Loucy (cell line): ENCODE data around the gene TBX5.

Experiments
- H2AFZ ChIP-seq: fragments of 200-600 bp; sonication (generic); 2 replicates; pipeline ENCODE4 v1.6.0; 2016; ENCODE audit warnings: antibody characterized with exemption, mild to moderate bottlenecking, low read length, moderate library complexity
- H3F3A ChIP-seq: fragments of 200-600 bp; 2 replicates; pipeline ENCODE4 v1.6.0; 2016; ENCODE audit warnings: antibody characterized with exemption, low read depth, mild to moderate bottlenecking
- H3K27me3 ChIP-seq: fragments of 200-600 bp; sonication (generic); 2 replicates; pipeline ENCODE4 v1.6.1; 2014; ENCODE audit warnings: low read length, mild to moderate bottlenecking; ENCODE audit not compliant: insufficient read depth, poor library complexity, severe bottlenecking
- H3K36me3 ChIP-seq: fragments of 200-600 bp; sonication (generic); 2 replicates; pipeline ENCODE4 v1.6.1; 2016; ENCODE audit warnings: low read length; ENCODE audit not compliant: insufficient read depth
- H3K4me1 ChIP-seq: fragments of 200-600 bp; sonication (generic); 2 replicates; pipeline ENCODE4 v1.5.1; 2014; ENCODE audit warnings: low read length, mild to moderate bottlenecking; ENCODE audit not compliant: insufficient read depth, poor library complexity, severe bottlenecking
- H3K4me2 ChIP-seq: fragments of 200-600 bp; sonication (generic); 2 replicates; pipeline ENCODE4 v1.6.0; 2014; ENCODE audit warnings: antibody characterized with exemption, low read length, low read depth, mild to moderate bottlenecking; ENCODE audit not compliant: poor library complexity, severe bottlenecking
- H3K4me3 ChIP-seq: fragments of 200-600 bp; sonication (generic); 2 replicates; pipeline ENCODE4 v1.5.1; 2014; ENCODE audit warnings: low read length, mild to moderate bottlenecking, mixed read lengths; ENCODE audit not compliant: poor library complexity, severe bottlenecking
- H3K79me2 ChIP-seq: fragments of 200-600 bp; sonication (generic); 2 replicates; pipeline ENCODE4 v1.6.1; 2014; ENCODE audit warnings: low read length; ENCODE audit not compliant: insufficient read depth
- H3K9ac ChIP-seq: fragments of 200-600 bp; sonication (generic); 2 replicates; pipeline ENCODE4 v1.6.0; 2014; ENCODE audit warnings: mild to moderate bottlenecking, low read depth, low read length, moderate library complexity; ENCODE audit not compliant: poor library complexity, severe bottlenecking
- H3K9me2 ChIP-seq: fragments of 200-600 bp; sonication (generic); replicated peaks from 2 replicates; pipeline ENCODE4 v1.6.1; 2016; ENCODE audit warnings: low read depth, low read length, mixed read lengths
- H3K9me3 ChIP-seq: fragments of 200-600 bp; sonication (generic); 2 replicates; pipeline ENCODE4 v1.6.1; 2014; ENCODE audit warnings: mild to moderate bottlenecking, antibody characterized with exemption, low read length, low read depth; ENCODE audit not compliant: insufficient read depth
- H4K20me1 ChIP-seq: fragments of 200-600 bp; sonication (generic); 2 replicates; pipeline ENCODE4 v1.6.0; 2014; ENCODE audit warnings: antibody characterized with exemption, low read length, mild to moderate bottlenecking; ENCODE audit not compliant: insufficient read depth, poor library complexity, severe bottlenecking
- CTCF ChIP-seq: fragments of 200-600 bp; sonication (generic); conservative IDR thresholded peaks from 2 replicates; pipeline ENCODE4 v1.5.1; 2014; ENCODE audit warnings: mild to moderate bottlenecking, antibody characterized with exemption, low read length
- EZH2phosphoT487 ChIP-seq: fragments of 200-600 bp; IDR thresholded peaks from 2 replicates; pipeline ENCODE4 v1.6.1; 2018; ENCODE audit warnings: antibody characterized with exemption, mild to moderate bottlenecking, moderate library complexity, borderline replicate concordance

Gene TBX5

DNA sequence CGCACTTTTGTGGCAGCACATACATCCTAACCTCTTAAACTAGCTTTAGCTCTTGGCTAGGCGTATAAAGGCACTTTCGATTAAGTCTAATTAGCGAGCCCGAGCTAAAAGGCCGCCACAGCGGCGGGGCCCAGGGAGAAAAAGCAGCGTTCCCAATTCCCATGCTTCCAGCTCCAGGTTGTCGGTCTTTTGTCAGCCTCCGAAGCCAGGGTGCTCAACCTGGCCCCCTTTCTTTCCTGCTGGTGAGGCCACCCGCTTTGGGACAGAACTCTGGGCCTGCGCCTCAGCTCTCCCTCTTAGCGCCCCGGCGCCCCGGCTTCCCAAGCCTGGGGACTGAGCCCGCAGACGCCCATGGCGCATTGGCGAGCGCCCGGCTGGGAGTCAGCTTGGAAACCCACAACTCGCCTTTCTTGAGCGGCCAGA lies 33.3 kb upstream of the TBX5 start:
- no peak overlapping the region for H2AFZ ChIP-seq
- no peaks in the 10 kb centered on the region for H3K79me2 ChIP-seq
- TF ChIP-seq CTCF (no peak), EZH2phosphoT487 (no peak)
- H3F3A ChIP-seq, result no peaks in the 10 kb centered on the region
- no peak overlapping the region for H3K4me2 ChIP-seq
- no peaks in the 10 kb centered on the region for H3K27me3 ChIP-seq
- no peaks in the 10 kb centered on the region for H3K9me2 ChIP-seq
- no peaks in the 10 kb centered on the region for H4K20me1 ChIP-seq
- no peak overlapping the region for H3K4me3 ChIP-seq
- H3K4me1 ChIP-seq, result no peaks in the 10 kb centered on the region
- H3K36me3 ChIP-seq, result no peaks in the 10 kb centered on the region
- H3K9me3 ChIP-seq, result no peaks in the 10 kb centered on the region; the same call in 1 of the 2 replicates
- no peak overlapping the region for H3K9ac ChIP-seq

DNA sequence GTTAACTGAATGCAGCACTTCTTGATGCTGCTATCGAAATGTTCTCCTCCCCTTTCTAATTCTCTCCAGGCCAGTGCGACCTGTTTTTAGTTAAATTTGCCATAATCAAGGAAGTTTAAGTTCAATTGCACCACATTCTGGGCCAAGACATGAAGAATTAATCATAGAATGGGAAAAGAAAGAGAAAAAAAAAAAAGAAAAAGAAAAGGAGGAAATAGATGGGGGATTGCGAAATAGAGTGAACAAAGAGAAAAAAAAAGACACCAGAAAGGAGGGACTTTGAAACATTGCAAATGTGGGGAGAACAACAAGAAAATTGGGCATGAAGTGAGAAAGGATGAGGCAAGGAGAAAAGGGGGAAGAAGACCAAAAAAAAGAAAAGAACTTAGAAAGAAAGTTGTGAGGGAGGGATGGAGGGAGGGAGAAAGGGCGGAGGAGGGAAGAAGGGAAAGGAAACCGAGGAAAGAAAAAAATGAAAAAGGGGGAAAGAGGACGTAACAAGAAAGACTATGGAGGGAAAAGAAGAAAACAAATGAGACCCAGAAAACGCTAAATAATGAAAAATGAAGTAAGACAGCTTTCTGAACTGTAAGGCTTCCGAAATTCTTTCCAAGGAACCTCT lies 32.8 kb upstream of the TBX5 start:
- TF ChIP-seq EZH2phosphoT487 (no peak), CTCF (no peak)
- Histone ChIP-seq H3K27me3 (no peaks in the 10 kb centered on the region), H3K4me1 (no peaks in the 10 kb centered on the region), H4K20me1 (no peaks in the 10 kb centered on the region), H3K9ac (no peak overlapping the region), H3K9me2 (no peaks in the 10 kb centered on the region), H3K79me2 (no peaks in the 10 kb centered on the region), H3K9me3 (no peaks in the 10 kb centered on the region), H3F3A (no peaks in the 10 kb centered on the region), H2AFZ (no peak overlapping the region), H3K36me3 (no peaks in the 10 kb centered on the region), H3K4me2 (no peak overlapping the region), H3K4me3 (no peak overlapping the region)

- H3F3A ChIP-seq, result no peaks in the 10 kb centered on the region
- H3K4me3 ChIP-seq, result no peak overlapping the region
- no peaks in the 10 kb centered on the region for H4K20me1 ChIP-seq
- TF ChIP-seq CTCF, result no peak
- no peak for TF ChIP-seq EZH2phosphoT487
- H3K9me2 ChIP-seq, result no peaks in the 10 kb centered on the region
- no peak overlapping the region for H3K9ac ChIP-seq
- H3K36me3 ChIP-seq, result no peaks in the 10 kb centered on the region
- H3K9me3 ChIP-seq, result no peaks in the 10 kb centered on the region
- no peak overlapping the region for H3K4me2 ChIP-seq
- H3K79me2 ChIP-seq, result no peaks in the 10 kb centered on the region
- H2AFZ ChIP-seq, result no peak overlapping the region
- no peaks in the 10 kb centered on the region for H3K4me1 ChIP-seq
- no peaks in the 10 kb centered on the region for H3K27me3 ChIP-seq
These were observed 28.4 kb upstream of the TBX5 start for GRCh38 chr12:114434341-114434740.
